ENCODE results near the gene MMS22L. TPM values are rescaled to one million over a fixed set of nuclear protein-coding genes. Genes with fewer than 3 reads are reported as not detected.

MMS22L gene, protein sequence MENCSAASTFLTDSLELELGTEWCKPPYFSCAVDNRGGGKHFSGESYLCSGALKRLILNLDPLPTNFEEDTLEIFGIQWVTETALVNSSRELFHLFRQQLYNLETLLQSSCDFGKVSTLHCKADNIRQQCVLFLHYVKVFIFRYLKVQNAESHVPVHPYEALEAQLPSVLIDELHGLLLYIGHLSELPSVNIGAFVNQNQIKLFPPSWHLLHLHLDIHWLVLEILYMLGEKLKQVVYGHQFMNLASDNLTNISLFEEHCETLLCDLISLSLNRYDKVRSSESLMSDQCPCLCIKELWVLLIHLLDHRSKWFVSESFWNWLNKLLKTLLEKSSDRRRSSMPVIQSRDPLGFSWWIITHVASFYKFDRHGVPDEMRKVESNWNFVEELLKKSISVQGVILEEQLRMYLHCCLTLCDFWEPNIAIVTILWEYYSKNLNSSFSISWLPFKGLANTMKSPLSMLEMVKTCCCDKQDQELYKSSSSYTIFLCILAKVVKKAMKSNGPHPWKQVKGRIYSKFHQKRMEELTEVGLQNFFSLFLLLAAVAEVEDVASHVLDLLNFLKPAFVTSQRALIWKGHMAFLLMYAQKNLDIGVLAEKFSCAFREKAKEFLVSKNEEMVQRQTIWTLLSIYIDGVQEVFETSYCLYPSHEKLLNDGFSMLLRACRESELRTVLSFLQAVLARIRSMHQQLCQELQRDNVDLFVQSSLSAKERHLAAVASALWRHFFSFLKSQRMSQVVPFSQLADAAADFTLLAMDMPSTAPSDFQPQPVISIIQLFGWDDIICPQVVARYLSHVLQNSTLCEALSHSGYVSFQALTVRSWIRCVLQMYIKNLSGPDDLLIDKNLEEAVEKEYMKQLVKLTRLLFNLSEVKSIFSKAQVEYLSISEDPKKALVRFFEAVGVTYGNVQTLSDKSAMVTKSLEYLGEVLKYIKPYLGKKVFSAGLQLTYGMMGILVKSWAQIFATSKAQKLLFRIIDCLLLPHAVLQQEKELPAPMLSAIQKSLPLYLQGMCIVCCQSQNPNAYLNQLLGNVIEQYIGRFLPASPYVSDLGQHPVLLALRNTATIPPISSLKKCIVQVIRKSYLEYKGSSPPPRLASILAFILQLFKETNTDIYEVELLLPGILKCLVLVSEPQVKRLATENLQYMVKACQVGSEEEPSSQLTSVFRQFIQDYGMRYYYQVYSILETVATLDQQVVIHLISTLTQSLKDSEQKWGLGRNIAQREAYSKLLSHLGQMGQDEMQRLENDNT
- total RNA-seq (14.3 TPM), polyA plus RNA-seq (1 to 10 TPM; 3.8 to 8.8 (median 6.5) TPM)

DNA sequence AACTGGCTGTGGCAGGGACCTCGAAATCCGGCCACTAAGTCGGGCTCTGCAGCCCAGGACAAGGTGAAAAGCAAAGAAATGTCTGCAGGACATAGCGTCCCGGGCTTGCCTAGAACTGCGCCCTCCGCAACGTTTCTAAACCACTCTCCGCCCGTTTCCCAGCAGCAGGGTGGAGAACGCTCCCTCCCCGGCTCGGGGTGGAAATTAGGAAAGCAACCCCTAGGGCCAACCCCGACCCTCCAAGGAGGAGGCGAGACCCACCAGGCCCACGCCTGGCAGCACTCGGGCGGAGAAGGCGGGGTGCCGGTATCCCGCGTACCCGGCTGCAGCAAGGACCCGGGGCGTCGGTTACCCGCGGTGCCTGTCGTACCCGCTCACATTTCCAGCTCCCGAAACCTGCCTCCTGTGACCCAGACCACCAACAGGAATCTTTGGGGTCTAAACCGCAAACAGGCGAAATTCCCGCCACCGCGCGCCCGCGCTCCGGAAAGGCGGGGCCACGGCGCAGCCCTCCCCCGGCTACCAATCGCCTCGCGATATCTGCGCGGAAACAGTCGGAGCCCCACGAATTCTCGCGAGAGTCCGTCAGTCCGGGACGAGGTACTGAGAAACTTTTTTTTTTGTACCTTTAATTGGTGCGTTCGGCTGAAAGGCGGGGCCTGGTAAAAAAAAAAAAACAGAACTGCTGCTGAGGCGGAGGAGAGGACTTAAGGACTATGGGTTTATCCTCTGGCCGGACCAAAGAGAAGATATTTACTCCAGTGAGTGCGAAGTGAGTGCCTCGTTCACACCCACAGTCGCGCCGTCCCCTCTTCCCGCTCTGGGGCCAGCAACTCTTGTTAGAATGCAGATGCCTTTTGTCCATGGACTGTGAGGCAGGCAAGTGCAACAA is at the start of gene MMS22L:
Gene MMS22L, minus strand, starts transcription at position 491 of the 892 bp plus-strand sequence. CDS start 739 bp downstream, outside the sequence.
- Histone ChIP-seq H3K27me3 (ENCODE audit: control insufficient read depth, insufficient read depth, low read length) (no peaks in the 10 kb centered on the region), H3K4me1 (ENCODE audit: control insufficient read depth, insufficient read depth, low read length, poor library complexity, severe bottlenecking) (peaks cover 13% of the 10 kb centered on the region), H3K4me3 (ENCODE audit: low read depth, low read length) (peak within 1 kb of the TSS; percentile 95), H3K9me3 (ENCODE audit: control insufficient read depth in 2 of 2, low read length in 2 of 2) (no peaks in the 10 kb centered on the region), H3K27ac (ENCODE audit: insufficient read depth, low read length, poor library complexity, severe bottlenecking) (peak within 1 kb of the TSS; percentile 66), H3K36me3 (ENCODE audit: control insufficient read depth, insufficient read depth, low read length) (no peaks in the 10 kb centered on the region)
- H3K27me3 Mint-ChIP-seq: peaks cover under 1% of the 10 kb centered on the region
- H3K4me3 Mint-ChIP-seq: peak within 1 kb of the TSS; percentile 96 to 99 (median 97)
- ATAC-seq (ENCODE audit: low read depth in 2 of 2): peak; percentile 95 to 97
- peak; percentile 91 to 96 (median 94) for DNase-seq
- H3K9me3 Mint-ChIP-seq: peaks cover 0 to 1% (median 0%) of the 10 kb centered on the region in 7 donors
- H3K36me3 Mint-ChIP-seq: peaks cover 7% of the 10 kb centered on the region
- peaks cover 17 to 40% (median 30%) of the 10 kb centered on the region in 4 donors for H3K4me1 Mint-ChIP-seq
- peak within 1 kb of the TSS; percentile 88 to 96 (median 95) for H3K27ac Mint-ChIP-seq

GRCh38 chr6:97322811-97323210 is 39.8 kb upstream of the MMS22L start:
- no peak overlapping the region for H3K4me3 ChIP-seq (ENCODE audit: low read depth, low read length)
- Mint-ChIP-seq H3K36me3 (no peaks in the 10 kb centered on the region), H3K4me3 (no peak overlapping the region), H3K27ac (no peak overlapping the region), H3K4me1 (no peaks in the 10 kb centered on the region), H3K9me3 (peaks cover 0 to 3% (median 0%) of the 10 kb centered on the region in 7 donors), H3K27me3 (peaks cover 14% of the 10 kb centered on the region)
- H3K27me3 ChIP-seq (ENCODE audit: control insufficient read depth, insufficient read depth, low read length): no peaks in the 10 kb centered on the region
- H3K4me1 ChIP-seq (ENCODE audit: control insufficient read depth, insufficient read depth, low read length, poor library complexity, severe bottlenecking): no peaks in the 10 kb centered on the region
- H3K27ac ChIP-seq (ENCODE audit: insufficient read depth, low read length, poor library complexity, severe bottlenecking): no peak overlapping the region
- DNase-seq (no peak), ATAC-seq (ENCODE audit: low read depth in 2 of 2) (no peak)
- no peaks in the 10 kb centered on the region for H3K36me3 ChIP-seq (ENCODE audit: control insufficient read depth, insufficient read depth, low read length)
- H3K9me3 ChIP-seq (ENCODE audit: control insufficient read depth in 2 of 2, low read length in 2 of 2): no peaks in the 10 kb centered on the region

DNA sequence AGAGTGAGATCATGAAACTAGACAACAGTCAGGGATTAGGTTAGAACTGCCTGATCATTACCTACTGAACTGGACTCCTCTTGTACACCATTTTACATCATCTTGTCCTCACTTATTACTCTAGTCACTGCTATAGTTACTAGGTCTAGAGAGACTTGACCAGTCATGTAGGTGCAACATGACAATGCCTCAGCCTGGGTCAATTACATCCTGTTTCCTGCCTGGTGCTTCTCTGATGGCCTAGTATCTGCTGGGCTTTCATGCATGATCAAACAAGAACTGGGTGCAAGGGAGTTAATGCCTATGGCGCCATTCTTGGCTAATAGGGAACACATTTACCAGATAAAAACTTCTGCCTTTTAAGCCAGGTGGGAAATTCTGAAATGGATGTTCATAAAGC is 39.2 kb upstream of the MMS22L start:
- peaks cover 16% of the 10 kb centered on the region for H3K27me3 Mint-ChIP-seq

DNA sequence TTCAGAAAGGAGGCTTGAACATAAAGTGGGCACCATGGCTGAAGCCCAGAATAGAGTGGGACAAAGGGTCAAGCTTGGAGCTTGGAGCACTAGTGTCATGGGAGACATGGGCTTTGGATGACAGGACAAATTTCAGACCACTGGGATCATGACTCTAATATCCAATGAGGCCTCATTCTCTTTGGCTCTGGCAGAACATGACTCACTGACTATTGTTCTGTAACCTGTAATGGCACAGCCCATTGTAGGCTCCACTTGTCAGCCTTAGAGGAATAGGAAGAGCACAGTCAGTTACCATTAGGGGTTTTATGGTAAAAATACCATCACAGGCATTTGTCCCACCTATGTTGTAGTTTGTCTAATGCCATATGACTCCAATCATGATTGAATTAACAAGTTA is 34.0 kb upstream of the MMS22L start:
- no peak overlapping the region for H3K4me3 Mint-ChIP-seq
- no peak for DNase-seq
- H3K9me3 ChIP-seq (ENCODE audit: control insufficient read depth in 2 of 2, low read length in 2 of 2): no peaks in the 10 kb centered on the region
- H3K27ac ChIP-seq (ENCODE audit: insufficient read depth, low read length, poor library complexity, severe bottlenecking): no peak overlapping the region
- no peaks in the 10 kb centered on the region for H3K9me3 Mint-ChIP-seq
- no peak overlapping the region for H3K27ac Mint-ChIP-seq
- no peaks in the 10 kb centered on the region for H3K4me1 ChIP-seq (ENCODE audit: control insufficient read depth, insufficient read depth, low read length, poor library complexity, severe bottlenecking)
- no peak overlapping the region for H3K4me3 ChIP-seq (ENCODE audit: low read depth, low read length)
- ATAC-seq (ENCODE audit: low read depth in 2 of 2): no peak
- H3K36me3 ChIP-seq (ENCODE audit: control insufficient read depth, insufficient read depth, low read length): no peaks in the 10 kb centered on the region
- H3K4me1 Mint-ChIP-seq: no peaks in the 10 kb centered on the region
- no peaks in the 10 kb centered on the region for H3K36me3 Mint-ChIP-seq
- peaks cover 6% of the 10 kb centered on the region for H3K27me3 Mint-ChIP-seq
- H3K27me3 ChIP-seq (ENCODE audit: control insufficient read depth, insufficient read depth, low read length): peaks cover 2% of the 10 kb centered on the region

More for the DNA sequence above, 39.2 kb upstream of the MMS22L start:
- Mint-ChIP-seq H3K9me3 (peaks cover 0 to 2% (median 0%) of the 10 kb centered on the region in 7 donors), H3K4me1 (no peaks in the 10 kb centered on the region), H3K4me3 (no peak overlapping the region), H3K27ac (no peak overlapping the region), H3K36me3 (no peaks in the 10 kb centered on the region)
- H3K9me3 ChIP-seq (ENCODE audit: control insufficient read depth in 2 of 2, low read length in 2 of 2): no peaks in the 10 kb centered on the region
- no peak for ATAC-seq (ENCODE audit: low read depth in 2 of 2)
- H3K27ac ChIP-seq (ENCODE audit: insufficient read depth, low read length, poor library complexity, severe bottlenecking): no peak overlapping the region
- DNase-seq: no peak
- H3K4me1 ChIP-seq (ENCODE audit: control insufficient read depth, insufficient read depth, low read length, poor library complexity, severe bottlenecking): no peaks in the 10 kb centered on the region
- H3K4me3 ChIP-seq (ENCODE audit: low read depth, low read length): no peak overlapping the region
- no peaks in the 10 kb centered on the region for H3K36me3 ChIP-seq (ENCODE audit: control insufficient read depth, insufficient read depth, low read length)
- no peaks in the 10 kb centered on the region for H3K27me3 ChIP-seq (ENCODE audit: control insufficient read depth, insufficient read depth, low read length)

- Mint-ChIP-seq H3K4me3 (no peak overlapping the region), H3K4me1 (no peaks in the 10 kb centered on the region), H3K27ac (no peak overlapping the region), H3K27me3 (no peaks in the 10 kb centered on the region), H3K9me3 (no peaks in the 10 kb centered on the region), H3K36me3 (no peaks in the 10 kb centered on the region)
- Histone ChIP-seq H3K9me3 (ENCODE audit: control insufficient read depth in 2 of 2, low read length in 2 of 2) (no peaks in the 10 kb centered on the region), H3K4me3 (ENCODE audit: low read depth, low read length) (no peak overlapping the region), H3K27ac (ENCODE audit: insufficient read depth, low read length, poor library complexity, severe bottlenecking) (no peak overlapping the region), H3K36me3 (ENCODE audit: control insufficient read depth, insufficient read depth, low read length) (no peaks in the 10 kb centered on the region), H3K4me1 (ENCODE audit: control insufficient read depth, insufficient read depth, low read length, poor library complexity, severe bottlenecking) (no peaks in the 10 kb centered on the region), H3K27me3 (ENCODE audit: control insufficient read depth, insufficient read depth, low read length) (peaks cover 2% of the 10 kb centered on the region)
- no peak for DNase-seq
- ATAC-seq (ENCODE audit: low read depth in 2 of 2): no peak
Observed at GRCh38 chr6:97312241-97312640, 29.2 kb upstream of the MMS22L start.

- Histone ChIP-seq H3K36me3 (ENCODE audit: control insufficient read depth, insufficient read depth, low read length) (no peaks in the 10 kb centered on the region), H3K4me1 (ENCODE audit: control insufficient read depth, insufficient read depth, low read length, poor library complexity, severe bottlenecking) (no peaks in the 10 kb centered on the region), H3K27me3 (ENCODE audit: control insufficient read depth, insufficient read depth, low read length) (peaks cover 13% of the 10 kb centered on the region), H3K9me3 (ENCODE audit: control insufficient read depth in 2 of 2, low read length in 2 of 2) (no peaks in the 10 kb centered on the region), H3K27ac (ENCODE audit: insufficient read depth, low read length, poor library complexity, severe bottlenecking) (no peak overlapping the region), H3K4me3 (ENCODE audit: low read depth, low read length) (no peak overlapping the region)
- ATAC-seq (ENCODE audit: low read depth in 2 of 2): no peak
- Mint-ChIP-seq H3K9me3 (peaks cover 0 to 2% (median 0%) of the 10 kb centered on the region in 7 donors), H3K4me3 (no peak overlapping the region), H3K4me1 (peaks cover 0 to 3% (median 0%) of the 10 kb centered on the region in 4 donors), H3K36me3 (no peaks in the 10 kb centered on the region), H3K27ac (no peak overlapping the region), H3K27me3 (peaks cover 19% of the 10 kb centered on the region)
- no peak for DNase-seq
Observed at GRCh38 chr6:97306544-97307320, 23.7 kb upstream of the MMS22L start.

All from CD4-positive, CD25-positive, alpha-beta regulatory T cell (primary cell).